GM18951 (cell line): ENCODE measurements around the gene DISP2.

Source experiments
- POLR2A ChIP-seq: IDR thresholded peaks from 4 replicates; pipeline ENCODE4 v1.6.1; 2011; ENCODE audit warnings: mild to moderate bottlenecking; ENCODE audit not compliant: insufficient read length, insufficient read depth; ENCODE audit errors: extremely low read depth
- in situ Hi-C: fragments of 300-500 bp; cut with MboI; formaldehyde crosslinking; loops from one replicate; pipeline ENCODE4 v1.12.0; 2022; ENCODE audit warnings: low sequenced_read_pairs, mixed read lengths, inconsistent platforms; ENCODE audit not compliant: unreplicated experiment

Gene DISP2

GRCh38 chr15:40322531-40323238, 35.3 kb upstream of the DISP2 start:
- in situ Hi-C loops: no loop called here

GRCh38 chr15:40323239-40323952, 34.6 kb upstream of the DISP2 start, which contains the start of gene INAFM2:
Gene INAFM2 (plus strand): TSS chr15:40323692. CDS start chr15:40324056, 364 bp downstream.
- in situ Hi-C loops: no loop called here

More at GRCh38 chr15:40322531-40323238, 35.3 kb upstream of the DISP2 start:
- TF ChIP-seq POLR2A: no peak

GRCh38 chr15:40323953-40324937, 33.8 kb upstream of the DISP2 start:
- no peak for TF ChIP-seq POLR2A
- in situ Hi-C loops: no loop called here

More at GRCh38 chr15:40323239-40323952, 34.6 kb upstream of the DISP2 start, which contains the start of gene INAFM2:
- peak; percentile 56 for TF ChIP-seq POLR2A

- no peak for TF ChIP-seq POLR2A
- in situ Hi-C loops: no loop called here
These were observed 32.8 kb upstream of the DISP2 start for GRCh38 chr15:40325188-40325587.

GRCh38 chr15:40325700-40326099, 32.3 kb upstream of the DISP2 start:
- no peak for TF ChIP-seq POLR2A
- in situ Hi-C loops: no loop called here

- no peak for TF ChIP-seq POLR2A
- in situ Hi-C loops: no loop called here
These were observed 30.6 kb upstream of the DISP2 start for GRCh38 chr15:40327457-40327856.

GRCh38 chr15:40328176-40328575, 29.8 kb upstream of the DISP2 start:
- TF ChIP-seq POLR2A: no peak
- in situ Hi-C loops: no loop called here

- no peak for TF ChIP-seq POLR2A
- in situ Hi-C loops: no loop called here
These were observed 29.3 kb upstream of the DISP2 start for GRCh38 chr15:40328751-40329150.

- in situ Hi-C loops: no loop called here
These were observed 28.2 kb upstream of the DISP2 start for GRCh38 chr15:40329804-40330203.

GRCh38 chr15:40330368-40330836, 27.6 kb upstream of the DISP2 start:
- in situ Hi-C loops: no loop called here
- no peak for TF ChIP-seq POLR2A

More at GRCh38 chr15:40329804-40330203, 28.2 kb upstream of the DISP2 start:
- no peak for TF ChIP-seq POLR2A

- TF ChIP-seq POLR2A: no peak
- in situ Hi-C loops: no loop called here
These were observed 27.0 kb upstream of the DISP2 start for GRCh38 chr15:40331026-40331425.

GRCh38 chr15:40331637-40332036, 26.4 kb upstream of the DISP2 start:
- TF ChIP-seq POLR2A: no peak
- in situ Hi-C loops: no loop called here
